ENCODE results near the gene SPECC1. TPM values are rescaled to one million over a fixed set of nuclear protein-coding genes. Genes with fewer than 3 reads are reported as not detected.

SPECC1 gene
- total and polyA plus RNA-seq, 2 donors (not counting 3 experiments of a cell fraction or from before 2014, with no cell fraction given), result 5.3 to 20.4 TPM

- Histone ChIP-seq H3K4me1 (ENCODE audit: control insufficient read depth, extremely low read depth, insufficient read depth, low read length) (peaks cover 22% of the 10 kb centered on the region), H2AFZ (ENCODE audit: low read depth, low read length) (no peak overlapping the region), H3K36me3 (ENCODE audit: control insufficient read depth in 2 of 2, extremely low read depth in 1 of 2, insufficient read depth in 2 of 2, low read length in 2 of 2) (no peaks in the 10 kb centered on the region), H3K27ac (ENCODE audit: insufficient read depth, low read depth, low read length) (no peak overlapping the region), H3K79me2 (ENCODE audit: control insufficient read depth, insufficient read depth, low read length) (no peaks in the 10 kb centered on the region), H3K4me2 (ENCODE audit: insufficient read depth, low read length) (no peak overlapping the region), H3K27me3 (ENCODE audit: control insufficient read depth in 2 of 2, insufficient read depth in 2 of 2, low read length in 2 of 2) (no peaks in the 10 kb centered on the region), H3K9me3 (replicated peaks; ENCODE audit: control insufficient read depth, insufficient read depth, low read length) (no peaks in the 10 kb centered on the region), H3K4me3 (replicated peaks in 1 of 3; ENCODE audit: insufficient read depth in 1 of 3, low read depth in 1 of 3, low read length in 3 of 3) (no peak overlapping the region), H3K9me1 (replicated peaks; ENCODE audit: control insufficient read depth, extremely low read depth, insufficient read depth, low read length) (no peaks in the 10 kb centered on the region), H4K20me1 (replicated peaks; ENCODE audit: control insufficient read depth, extremely low read depth, insufficient read depth, low read length) (no peaks in the 10 kb centered on the region), H3K9ac (replicated peaks; ENCODE audit: extremely low read depth, insufficient read depth, low read length) (no peak overlapping the region)
- dilution Hi-C loops (cut with MboI; ENCODE audit: extremely low pct_ligation_motif_present, low sequenced_read_pairs) (no loop called here), intact Hi-C loops (cut with micrococcal nuclease) (no loop called here)
- no peak for DNase-seq (ENCODE audit: low read depth, low spot score)
- BruUV-seq (replicated peaks), result no TSS peak
- CTCF ChIA-PET, result no interaction called here
- TF ChIP-seq CTCF (IDR thresholded peaks at IDR 0.05; ENCODE audit: extremely low read depth in 1 of 2, insufficient read depth in 1 of 2, low read depth in 1 of 2, low read length in 2 of 2) (no peak), FOS (IDR thresholded peaks at IDR 0.05; ENCODE audit: borderline replicate concordance, insufficient read depth, low read length) (no peak), JUN (IDR thresholded peaks at IDR 0.05; ENCODE audit: borderline replicate concordance, insufficient read depth, insufficient read length, low read depth) (no peak), MYC (IDR thresholded peaks at IDR 0.05; ENCODE audit: low read depth, low read length) (no peak), POLR2AphosphoS5 (IDR thresholded peaks at IDR 0.05; ENCODE audit: insufficient read depth, low read depth, low read length) (no peak)
- TF ChIP-seq, protein P1, sequence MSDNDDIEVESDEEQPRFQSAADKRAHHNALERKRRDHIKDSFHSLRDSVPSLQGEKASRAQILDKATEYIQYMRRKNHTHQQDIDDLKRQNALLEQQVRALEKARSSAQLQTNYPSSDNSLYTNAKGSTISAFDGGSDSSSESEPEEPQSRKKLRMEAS (IDR thresholded peaks at IDR 0.05; ENCODE audit: insufficient read depth, insufficient read length), result no peak
- POLR2A ChIA-PET, result no interaction called here
- no peak for FAIRE-seq
Observed at GRCh38 chr17:20266806-20267458, 257.8 kb downstream of the SPECC1 start.
